Immature natural killer cell (primary cell): Measurements from ENCODE around the gene CRIP3. TPM values are rescaled to one million over a fixed set of nuclear protein-coding genes. Genes with fewer than 3 reads are reported as not detected.
"Not testable (repeated sequence)": the region's sequence is repeated elsewhere in the genome, so short reads cannot be mapped to it uniquely, and the experiment has no call there.

Source experiments
- DNase-seq, 3 donors: peaks; one replicate each; pipeline ENCODE4 v3.0.0; 2022; ENCODE audit warnings: mixed read lengths in 1 of 3
- H3K27ac Mint-ChIP-seq, 6 donors: one replicate each; pipeline ENCODE4 v1.8.0; 2020; ENCODE audit warnings: mixed read lengths in 6 of 6, mild to moderate bottlenecking in 5 of 6, inconsistent platforms in 4 of 6, moderate library complexity in 3 of 6
- H3K27me3 Mint-ChIP-seq, 3 donors: one replicate each; pipeline ENCODE4 v1.8.0; 2020 to 2021; ENCODE audit warnings: low read depth in 3 of 3, mild to moderate bottlenecking in 3 of 3, mixed read lengths in 3 of 3, moderate library complexity in 3 of 3, inconsistent platforms in 1 of 3
- H3K36me3 Mint-ChIP-seq, 3 donors: one replicate each; pipeline ENCODE4 v1.8.0; 2020; ENCODE audit warnings: mixed read lengths in 3 of 3, inconsistent platforms in 2 of 3, mild to moderate bottlenecking in 2 of 3
- H3K4me1 Mint-ChIP-seq, 2 donors: one replicate each; pipeline ENCODE4 v1.8.0; 2020; ENCODE audit warnings: inconsistent platforms in 2 of 2, mild to moderate bottlenecking in 2 of 2, mixed read lengths in 2 of 2, moderate library complexity in 1 of 2
- H3K4me3 Mint-ChIP-seq, 5 donors: one replicate each; pipeline ENCODE4 v1.8.0; 2020; ENCODE audit warnings: mild to moderate bottlenecking in 5 of 5, mixed read lengths in 5 of 5, inconsistent platforms in 3 of 5, moderate library complexity in 3 of 5
- H3K9me3 Mint-ChIP-seq, 6 donors: one replicate each; pipeline ENCODE4 v1.8.0; 2020; ENCODE audit warnings: mild to moderate bottlenecking in 6 of 6, mixed read lengths in 6 of 6, inconsistent platforms in 4 of 6, moderate library complexity in 3 of 6
- polyA plus RNA-seq, 3 donors: library from polyadenylated mRNA; unstranded; fragments of 300-500 nt; fragmentation: Illumina TruSeq; gene quantifications; one replicate each; pipeline ENCODE4 v1.2.3, GENCODE V29; 2021

CRIP3 gene
- polyA plus RNA-seq, 3 donors from 2014 or later: 0.26 to 1.3 (median 0.35) TPM

GRCh38 chr6:43328528-43328927, 19.9 kb upstream of the CRIP3 start:
- H3K4me1 Mint-ChIP-seq: no peaks in the 10 kb centered on the region
- no peak for DNase-seq
- no peaks in the 10 kb centered on the region for H3K9me3 Mint-ChIP-seq
- no peak overlapping the region for H3K4me3 Mint-ChIP-seq
- peak overlapping the region in 1 of 6 donors; percentile 2 for H3K27ac Mint-ChIP-seq
- no peaks in the 10 kb centered on the region for H3K27me3 Mint-ChIP-seq
- peaks cover 14 to 24% (median 16%) of the 10 kb centered on the region in 3 donors for H3K36me3 Mint-ChIP-seq

- DNase-seq: no peak
- no peaks in the 10 kb centered on the region for H3K4me1 Mint-ChIP-seq
- no peak overlapping the region for H3K4me3 Mint-ChIP-seq
- peaks cover 10 to 16% (median 12%) of the 10 kb centered on the region in 3 donors for H3K36me3 Mint-ChIP-seq
- no peak overlapping the region for H3K27ac Mint-ChIP-seq
- no peaks in the 10 kb centered on the region for H3K9me3 Mint-ChIP-seq
- H3K27me3 Mint-ChIP-seq: no peaks in the 10 kb centered on the region
Observed at GRCh38 chr6:43325876-43326275, 17.2 kb upstream of the CRIP3 start.

- H3K4me1 Mint-ChIP-seq: no peaks in the 10 kb centered on the region
Observed at GRCh38 chr6:43318011-43318410, 9.4 kb upstream of the CRIP3 start.

DNA sequence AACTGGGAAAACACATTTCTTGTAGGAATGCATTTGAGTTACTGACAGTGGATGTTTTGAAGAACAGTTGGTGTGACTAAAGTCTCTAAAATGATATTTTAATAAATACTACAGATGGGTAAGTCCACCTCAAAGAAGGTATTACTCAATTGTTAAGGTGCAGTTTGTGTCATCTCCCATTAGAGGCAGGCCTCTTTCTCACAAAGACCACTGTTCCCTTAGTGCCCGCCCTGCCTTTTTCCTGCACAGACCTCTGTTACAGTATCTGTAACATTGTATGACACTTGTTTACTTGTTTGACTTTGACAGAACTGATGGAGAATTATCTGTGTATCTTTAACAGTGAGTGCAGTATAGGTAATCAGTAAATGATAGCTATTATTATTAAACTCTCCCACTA, 5.2 kb upstream of the CRIP3 start:
- no peak for DNase-seq
- Mint-ChIP-seq H3K27ac (no peak overlapping the region), H3K27me3 (peaks cover 0 to 11% (median 2%) of the 10 kb centered on the region in 3 donors), H3K4me1 (peaks cover 3 to 6% of the 10 kb centered on the region in 2 donors), H3K4me3 (no peak overlapping the region), H3K9me3 (no peaks in the 10 kb centered on the region), H3K36me3 (peaks cover 0 to 11% (median 4%) of the 10 kb centered on the region in 3 donors)

More at GRCh38 chr6:43318011-43318410, 9.4 kb upstream of the CRIP3 start:
- Mint-ChIP-seq H3K36me3 (peaks cover 0 to 15% (median 4%) of the 10 kb centered on the region in 3 donors), H3K4me3 (no peak overlapping the region), H3K27me3 (peaks cover 0 to 2% (median 0%) of the 10 kb centered on the region in 3 donors), H3K27ac (no peak overlapping the region), H3K9me3 (no peaks in the 10 kb centered on the region)
- no peak for DNase-seq

- Mint-ChIP-seq H3K4me1 (peaks cover 8 to 11% of the 10 kb centered on the region in 2 donors), H3K9me3 (no peaks in the 10 kb centered on the region), H3K36me3 (peaks cover 0 to 4% (median 4%) of the 10 kb centered on the region in 3 donors), H3K4me3 (no peak overlapping the region), H3K27ac (no peak overlapping the region), H3K27me3 (peaks cover 0 to 16% (median 2%) of the 10 kb centered on the region in 3 donors)
- DNase-seq: no peak
Observed at GRCh38 chr6:43311666-43312065, 3.0 kb upstream of the CRIP3 start.

GRCh38 chr6:43310624-43311023, 2.0 kb upstream of the CRIP3 start:
- no peak for DNase-seq
- no peak overlapping the region for H3K27ac Mint-ChIP-seq
- no peaks in the 10 kb centered on the region for H3K36me3 Mint-ChIP-seq
- no peaks in the 10 kb centered on the region for H3K9me3 Mint-ChIP-seq
- peaks cover 0 to 16% (median 2%) of the 10 kb centered on the region in 3 donors for H3K27me3 Mint-ChIP-seq
- no peak overlapping the region for H3K4me3 Mint-ChIP-seq
- H3K4me1 Mint-ChIP-seq: peaks cover 8 to 11% of the 10 kb centered on the region in 2 donors

GRCh38 chr6:43310134-43310533, 1.5 kb upstream of the CRIP3 start:
- H3K4me3 Mint-ChIP-seq: no peak overlapping the region
- H3K9me3 Mint-ChIP-seq: no peaks in the 10 kb centered on the region
- no peaks in the 10 kb centered on the region for H3K36me3 Mint-ChIP-seq
- peaks cover 0 to 16% (median 2%) of the 10 kb centered on the region in 3 donors for H3K27me3 Mint-ChIP-seq
- peaks cover 8 to 11% of the 10 kb centered on the region in 2 donors for H3K4me1 Mint-ChIP-seq
- DNase-seq: no peak
- no peak overlapping the region for H3K27ac Mint-ChIP-seq

DNA sequence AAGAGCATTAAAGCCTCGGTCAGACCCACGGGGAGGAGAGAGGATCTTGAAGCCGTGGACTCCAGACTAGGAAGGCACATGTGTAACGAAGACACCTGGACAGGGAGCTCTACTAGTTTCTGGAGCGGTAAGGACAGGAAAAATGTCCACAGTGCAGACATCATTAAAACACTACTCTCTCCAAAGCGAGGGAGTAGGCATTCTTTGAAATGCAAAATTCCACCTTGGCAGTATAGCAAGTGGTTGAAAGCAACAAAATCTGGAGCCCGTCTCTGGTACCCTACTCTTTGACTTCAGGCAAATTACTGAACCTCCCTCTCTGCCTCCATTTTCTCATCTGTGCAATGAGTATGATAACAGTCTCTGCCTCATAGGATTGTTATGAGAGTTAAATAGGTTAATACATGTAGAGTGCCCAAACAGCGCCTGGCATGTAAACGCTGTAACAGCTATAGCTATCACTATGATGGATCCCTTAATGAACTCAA, 408 bp upstream of the CRIP3 start:
- DNase-seq: no peak
- Mint-ChIP-seq H3K36me3 (no peaks in the 10 kb centered on the region), H3K27ac (peak overlapping the region in 1 of 6 donors; percentile 28), H3K4me3 (peak overlapping the region; percentile 64 to 81 (median 74)), H3K4me1 (peaks cover 8 to 11% of the 10 kb centered on the region in 2 donors), H3K27me3 (peaks cover 0 to 16% (median 2%) of the 10 kb centered on the region in 3 donors), H3K9me3 (no peaks in the 10 kb centered on the region)

DNA sequence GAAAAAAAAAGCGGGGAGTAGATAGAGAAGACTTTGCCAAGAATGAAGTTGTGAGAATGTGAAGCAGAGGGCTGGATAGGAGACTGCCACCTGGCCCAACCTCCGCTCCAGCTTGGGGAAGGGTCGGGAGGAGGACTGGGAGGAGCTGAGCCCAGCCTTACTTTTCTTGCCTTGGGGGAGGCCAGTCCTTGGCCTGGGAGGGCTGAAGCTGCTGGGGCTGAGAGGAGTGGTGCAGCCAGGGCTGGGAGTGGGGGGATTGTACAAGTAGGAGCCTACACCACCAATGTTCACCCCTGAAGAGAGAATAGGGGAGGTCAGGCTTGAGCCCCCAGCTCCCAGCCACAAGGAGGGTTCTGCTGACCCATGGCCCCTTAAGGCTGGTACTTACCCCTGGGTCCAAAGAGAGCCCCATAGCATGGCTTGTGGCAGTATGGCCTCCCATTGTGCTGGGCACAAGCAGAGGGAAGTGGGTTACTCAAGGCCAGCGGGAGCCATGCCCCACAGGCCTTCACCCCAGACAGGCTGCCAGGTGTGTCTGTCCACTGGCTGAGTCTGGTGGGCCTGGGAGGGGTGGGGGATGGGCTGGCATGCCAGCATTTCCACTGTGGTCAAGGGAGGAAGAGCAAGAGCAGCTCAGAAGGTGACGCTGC, 1.1 kb downstream of the CRIP3 start:
- Mint-ChIP-seq H3K27ac (no peak overlapping the region), H3K4me1 (peaks cover 8 to 11% of the 10 kb centered on the region in 2 donors), H3K4me3 (peak overlapping the region in 2 of 5 donors; percentile 10 to 61), H3K9me3 (no peaks in the 10 kb centered on the region), H3K27me3 (peaks cover 0 to 16% (median 2%) of the 10 kb centered on the region in 3 donors), H3K36me3 (no peaks in the 10 kb centered on the region)
- no peak for DNase-seq

DNA sequence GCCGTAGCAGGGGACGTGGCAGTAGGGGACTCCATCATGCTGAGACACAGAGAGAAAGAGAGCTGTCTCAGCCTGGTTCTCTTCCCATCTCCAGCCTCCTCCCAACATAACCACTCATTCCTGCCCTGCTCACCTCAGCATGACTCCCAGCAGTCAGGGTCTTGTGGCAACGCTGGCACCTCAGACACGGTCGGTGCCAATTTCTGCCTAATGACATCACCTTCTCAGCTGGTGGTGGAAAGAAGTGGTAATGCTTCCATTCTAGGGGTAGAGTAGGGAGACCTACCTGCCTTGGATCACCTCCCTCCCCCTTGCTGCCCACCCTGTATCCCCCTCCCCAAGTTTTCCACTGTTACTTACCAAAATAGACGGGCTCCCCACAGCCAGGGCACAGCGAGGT, 2.5 kb downstream of the CRIP3 start:
- Mint-ChIP-seq H3K27me3 (peaks cover 2 to 12% (median 2%) of the 10 kb centered on the region in 3 donors), H3K4me1 (peaks cover 8 to 11% of the 10 kb centered on the region in 2 donors), H3K36me3 (no peaks in the 10 kb centered on the region), H3K27ac (peak overlapping the region in 1 of 6 donors; percentile 46), H3K9me3 (no peaks in the 10 kb centered on the region), H3K4me3 (no peak overlapping the region)
- no peak for DNase-seq

DNA sequence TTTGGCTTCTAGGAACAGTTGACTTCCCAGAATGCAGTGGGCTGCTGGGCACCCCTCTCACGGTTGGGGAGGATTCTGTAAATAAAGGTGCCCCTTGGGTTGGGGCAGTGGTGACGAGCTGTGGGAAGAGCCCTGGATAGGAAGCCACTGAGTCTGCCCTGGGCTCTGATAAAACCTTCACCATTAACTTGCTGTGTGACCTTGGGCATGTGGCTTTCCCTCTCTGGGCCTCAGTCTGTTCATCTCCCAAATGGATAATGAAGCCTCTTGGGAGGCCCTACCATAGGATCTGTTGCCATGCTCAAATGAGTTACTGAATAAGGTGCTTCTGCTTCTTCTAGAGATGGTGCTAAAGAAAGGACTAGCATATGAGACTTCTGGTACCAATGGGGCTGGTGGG, 3.7 kb downstream of the CRIP3 start:
- no peak overlapping the region for H3K27ac Mint-ChIP-seq
- H3K9me3 Mint-ChIP-seq: no peaks in the 10 kb centered on the region
- H3K4me3 Mint-ChIP-seq: no peak overlapping the region
- no peaks in the 10 kb centered on the region for H3K36me3 Mint-ChIP-seq
- DNase-seq: no peak
- H3K4me1 Mint-ChIP-seq: peaks cover 8 to 11% of the 10 kb centered on the region in 2 donors
- H3K27me3 Mint-ChIP-seq: peaks cover 2 to 11% (median 2%) of the 10 kb centered on the region in 3 donors

DNA sequence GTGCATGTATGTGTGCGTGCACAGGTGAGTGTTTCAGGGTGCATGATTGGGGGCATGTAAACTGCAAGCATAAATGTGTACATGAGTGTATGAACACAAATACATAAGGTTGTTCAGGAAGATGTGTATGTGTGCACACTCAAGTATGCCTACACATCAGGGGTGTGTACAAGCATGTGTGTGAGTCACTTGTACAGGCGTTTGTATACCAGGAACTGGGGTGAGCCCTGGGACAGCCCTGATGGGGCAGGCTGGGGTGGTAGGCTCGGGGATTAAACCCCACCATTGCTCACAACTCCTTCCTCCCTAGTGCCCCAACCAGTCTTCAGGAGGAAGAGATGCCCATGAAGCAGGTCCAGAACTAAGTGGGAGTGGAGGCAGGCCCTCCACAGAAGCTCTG, 4.3 kb downstream of the CRIP3 start:
- peaks cover 8 to 11% of the 10 kb centered on the region in 2 donors for H3K4me1 Mint-ChIP-seq
- H3K9me3 Mint-ChIP-seq: no peaks in the 10 kb centered on the region
- no peak overlapping the region for H3K4me3 Mint-ChIP-seq
- no peaks in the 10 kb centered on the region for H3K36me3 Mint-ChIP-seq
- peaks cover 1 to 11% (median 2%) of the 10 kb centered on the region in 3 donors for H3K27me3 Mint-ChIP-seq
- H3K27ac Mint-ChIP-seq: no peak overlapping the region
- DNase-seq: no peak

- no peak overlapping the region for H3K4me3 Mint-ChIP-seq
- no peaks in the 10 kb centered on the region for H3K9me3 Mint-ChIP-seq
- H3K36me3 Mint-ChIP-seq: no peaks in the 10 kb centered on the region
- DNase-seq: no peak
- H3K27me3 Mint-ChIP-seq: peaks cover 0 to 6% (median 2%) of the 10 kb centered on the region in 3 donors
- peaks cover 5 to 6% of the 10 kb centered on the region in 2 donors for H3K4me1 Mint-ChIP-seq
- peak overlapping the region in 1 of 6 donors; percentile 34 for H3K27ac Mint-ChIP-seq
Observed at GRCh38 chr6:43303751-43304331, 4.8 kb downstream of the CRIP3 start.

DNA sequence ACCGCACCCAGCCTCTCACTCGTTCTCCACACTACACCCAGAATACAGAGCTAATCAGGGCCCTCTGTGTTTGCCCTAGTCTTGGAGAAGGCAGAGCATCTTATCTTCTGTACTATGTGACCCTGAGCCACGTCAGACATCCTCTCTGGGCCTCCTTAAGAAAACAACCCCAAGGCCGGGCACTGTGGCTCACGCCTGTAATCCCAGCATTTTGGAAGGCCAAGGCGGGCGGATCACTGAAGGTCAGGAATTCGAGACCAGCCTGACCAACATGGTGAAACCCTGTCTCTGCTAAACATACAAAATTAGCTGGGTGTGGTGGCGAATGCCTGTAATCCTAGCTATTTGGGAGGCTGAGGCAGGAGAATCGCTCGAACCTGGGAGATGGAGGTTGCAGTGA, 5.6 kb downstream of the CRIP3 start:
- not testable (repeated sequence) for H3K4me3 Mint-ChIP-seq, H3K27ac Mint-ChIP-seq, H3K36me3 Mint-ChIP-seq, DNase-seq, H3K27me3 Mint-ChIP-seq, H3K9me3 Mint-ChIP-seq, H3K4me1 Mint-ChIP-seq
